HepG2 (cell line): ENCODE data around the gene TJP1. TPM values are rescaled to one million over a fixed set of nuclear protein-coding genes. Genes with fewer than 3 reads are reported as not detected.

Experiments used
- NCOA1 ChIP-seq: sonication (generic); formaldehyde crosslinking; IDR thresholded peaks from 2 replicates; pipeline ENCODE4 v1.9.0; 2021; ENCODE audit warnings: missing genetic modification reagents
- ZNF276 ChIP-seq: sonication (generic); formaldehyde crosslinking; IDR thresholded peaks from 2 replicates; pipeline ENCODE4 v1.4.0; 2020; ENCODE audit warnings: mild to moderate bottlenecking, low read depth, missing genetic modification reagents
- polyA plus RNA-seq, 8 experiments: library from polyadenylated mRNA; depleted of rRNA in 3 of 8; stranded (reverse) in 7 of 8; unstranded in 1 of 8; fragments of >200 nt; fragmentation: Illumina TruSeq in 4 of 8; extraction: Trizol in 4 of 8; gene quantifications; 2 replicates each; pipeline versions ENCODE4 v1.2.1 to v1.2.3, GENCODE V29; 2011 to 2016; ENCODE audit warnings: low read depth in 4 of 8, missing spikeins in 1 of 8, mixed read lengths in 1 of 8; ENCODE audit not compliant: insufficient read depth in 1 of 8
- total RNA-seq, 5 experiments: library from RNA; depleted of rRNA; stranded (reverse); fragments of >200 nt; fragmentation: Illumina TruSeq; extraction: Trizol; gene quantifications; 2 replicates each; pipeline ENCODE4 v1.2.3, GENCODE V29; 2016; ENCODE audit warnings: low read depth in 1 of 5
- TF ChIP-seq, protein P1 (sequence below): sonication (generic); formaldehyde crosslinking; IDR thresholded peaks from 2 replicates; pipeline ENCODE4 v1.5.0; 2020; ENCODE audit warnings: mild to moderate bottlenecking, missing genetic modification reagents, borderline replicate concordance
- TF ChIP-seq, protein P2 (sequence below): sonication (generic); formaldehyde crosslinking; IDR thresholded peaks from 2 replicates; pipeline ENCODE4 v1.4.0; 2020; ENCODE audit warnings: mild to moderate bottlenecking, missing genetic modification reagents

TJP1 gene
- total and polyA plus RNA-seq, 2 of the 13 experiments (the other 11 are each of a cell fraction or from before 2014, with no cell fraction given): 25.9 to 27.1 TPM

DNA sequence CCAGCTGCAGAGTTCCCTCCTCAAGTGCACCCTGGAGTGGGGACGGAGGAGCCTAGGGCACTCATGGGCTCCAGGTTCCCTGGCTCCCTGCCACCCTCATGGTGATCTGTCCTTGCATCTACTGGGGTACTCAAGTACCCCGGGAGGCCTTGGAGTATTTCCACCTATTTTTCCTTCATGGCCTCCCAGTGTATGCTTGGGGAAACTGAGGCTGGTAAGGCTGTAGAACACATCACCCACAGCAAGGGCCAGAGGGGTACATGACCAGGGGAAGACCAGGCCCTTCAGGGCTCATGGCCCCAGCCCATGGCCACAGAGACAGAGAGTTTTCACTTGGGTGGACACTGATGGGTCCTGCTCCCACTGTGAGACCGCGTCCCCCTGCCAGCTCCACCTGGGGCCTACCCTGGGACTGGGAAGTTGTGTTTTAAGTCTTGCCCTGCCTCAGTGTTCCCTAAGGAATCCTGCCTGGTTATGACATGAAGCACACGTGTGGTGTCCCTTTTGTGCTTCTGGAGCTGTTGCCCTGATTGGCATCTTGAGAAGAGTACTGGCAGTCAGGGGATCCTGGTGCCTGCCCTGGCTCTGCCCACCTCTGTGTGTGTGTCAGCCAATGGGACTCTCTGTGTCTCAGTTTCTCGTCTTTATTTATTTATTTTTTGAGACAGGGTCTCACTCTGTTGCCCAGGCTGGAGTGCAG is 132.8 kb downstream of the TJP1 start (continued):
- TF ChIP-seq, protein P1, sequence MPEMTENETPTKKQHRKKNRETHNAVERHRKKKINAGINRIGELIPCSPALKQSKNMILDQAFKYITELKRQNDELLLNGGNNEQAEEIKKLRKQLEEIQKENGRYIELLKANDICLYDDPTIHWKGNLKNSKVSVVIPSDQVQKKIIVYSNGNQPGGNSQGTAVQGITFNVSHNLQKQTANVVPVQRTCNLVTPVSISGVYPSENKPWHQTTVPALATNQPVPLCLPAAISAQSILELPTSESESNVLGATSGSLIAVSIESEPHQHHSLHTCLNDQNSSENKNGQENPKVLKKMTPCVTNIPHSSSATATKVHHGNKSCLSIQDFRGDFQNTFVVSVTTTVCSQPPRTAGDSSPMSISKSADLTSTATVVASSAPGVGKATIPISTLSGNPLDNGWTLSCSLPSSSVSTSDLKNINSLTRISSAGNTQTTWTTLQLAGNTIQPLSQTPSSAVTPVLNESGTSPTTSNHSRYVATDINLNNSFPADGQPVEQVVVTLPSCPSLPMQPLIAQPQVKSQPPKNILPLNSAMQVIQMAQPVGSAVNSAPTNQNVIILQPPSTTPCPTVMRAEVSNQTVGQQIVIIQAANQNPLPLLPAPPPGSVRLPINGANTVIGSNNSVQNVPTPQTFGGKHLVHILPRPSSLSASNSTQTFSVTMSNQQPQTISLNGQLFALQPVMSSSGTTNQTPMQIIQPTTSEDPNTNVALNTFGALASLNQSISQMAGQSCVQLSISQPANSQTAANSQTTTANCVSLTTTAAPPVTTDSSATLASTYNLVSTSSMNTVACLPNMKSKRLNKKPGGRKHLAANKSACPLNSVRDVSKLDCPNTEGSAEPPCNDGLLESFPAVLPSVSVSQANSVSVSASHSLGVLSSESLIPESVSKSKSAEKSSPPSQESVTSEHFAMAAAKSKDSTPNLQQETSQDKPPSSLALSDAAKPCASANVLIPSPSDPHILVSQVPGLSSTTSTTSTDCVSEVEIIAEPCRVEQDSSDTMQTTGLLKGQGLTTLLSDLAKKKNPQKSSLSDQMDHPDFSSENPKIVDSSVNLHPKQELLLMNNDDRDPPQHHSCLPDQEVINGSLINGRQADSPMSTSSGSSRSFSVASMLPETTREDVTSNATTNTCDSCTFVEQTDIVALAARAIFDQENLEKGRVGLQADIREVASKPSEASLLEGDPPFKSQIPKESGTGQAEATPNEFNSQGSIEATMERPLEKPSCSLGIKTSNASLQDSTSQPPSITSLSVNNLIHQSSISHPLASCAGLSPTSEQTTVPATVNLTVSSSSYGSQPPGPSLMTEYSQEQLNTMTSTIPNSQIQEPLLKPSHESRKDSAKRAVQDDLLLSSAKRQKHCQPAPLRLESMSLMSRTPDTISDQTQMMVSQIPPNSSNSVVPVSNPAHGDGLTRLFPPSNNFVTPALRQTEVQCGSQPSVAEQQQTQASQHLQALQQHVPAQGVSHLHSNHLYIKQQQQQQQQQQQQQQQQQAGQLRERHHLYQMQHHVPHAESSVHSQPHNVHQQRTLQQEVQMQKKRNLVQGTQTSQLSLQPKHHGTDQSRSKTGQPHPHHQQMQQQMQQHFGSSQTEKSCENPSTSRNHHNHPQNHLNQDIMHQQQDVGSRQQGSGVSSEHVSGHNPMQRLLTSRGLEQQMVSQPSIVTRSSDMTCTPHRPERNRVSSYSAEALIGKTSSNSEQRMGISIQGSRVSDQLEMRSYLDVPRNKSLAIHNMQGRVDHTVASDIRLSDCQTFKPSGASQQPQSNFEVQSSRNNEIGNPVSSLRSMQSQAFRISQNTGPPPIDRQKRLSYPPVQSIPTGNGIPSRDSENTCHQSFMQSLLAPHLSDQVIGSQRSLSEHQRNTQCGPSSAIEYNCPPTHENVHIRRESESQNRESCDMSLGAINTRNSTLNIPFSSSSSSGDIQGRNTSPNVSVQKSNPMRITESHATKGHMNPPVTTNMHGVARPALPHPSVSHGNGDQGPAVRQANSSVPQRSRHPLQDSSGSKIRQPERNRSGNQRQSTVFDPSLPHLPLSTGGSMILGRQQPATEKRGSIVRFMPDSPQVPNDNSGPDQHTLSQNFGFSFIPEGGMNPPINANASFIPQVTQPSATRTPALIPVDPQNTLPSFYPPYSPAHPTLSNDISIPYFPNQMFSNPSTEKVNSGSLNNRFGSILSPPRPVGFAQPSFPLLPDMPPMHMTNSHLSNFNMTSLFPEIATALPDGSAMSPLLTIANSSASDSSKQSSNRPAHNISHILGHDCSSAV (CRISPR knock-in tag): no peak
- TF ChIP-seq, protein P2, sequence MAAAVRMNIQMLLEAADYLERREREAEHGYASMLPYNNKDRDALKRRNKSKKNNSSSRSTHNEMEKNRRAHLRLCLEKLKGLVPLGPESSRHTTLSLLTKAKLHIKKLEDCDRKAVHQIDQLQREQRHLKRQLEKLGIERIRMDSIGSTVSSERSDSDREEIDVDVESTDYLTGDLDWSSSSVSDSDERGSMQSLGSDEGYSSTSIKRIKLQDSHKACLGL (CRISPR knock-in tag): no peak
- TF ChIP-seq ZNF276: no peak
- TF ChIP-seq NCOA1 (CRISPR knock-in tag): no peak
